ENCODE measurements around the gene CLSTN1.
"Not testable (repeated sequence)": the region's sequence is repeated elsewhere in the genome, so short reads cannot be mapped to it uniquely, and the experiment has no call there.

The CLSTN1 gene

GRCh38 chr1:9808459-9808858 is 15.3 kb downstream of the CLSTN1 start:
- Histone ChIP-seq H3K27ac (no peak overlapping the region), H3K4me1 (peaks cover 5% of the 10 kb centered on the region)
- TF ChIP-seq CTCF (IDR thresholded peaks at IDR 0.05): no peak

GRCh38 chr1:9807541-9807940 is 16.2 kb downstream of the CLSTN1 start:
- Histone ChIP-seq H3K79me2 (peaks cover 21% of the 10 kb centered on the region), H3K27ac (no peak overlapping the region), H3K4me3 (ENCODE audit: low read depth, low read length) (no peak overlapping the region), H3K9ac (no peak overlapping the region), H3K27me3 (ENCODE audit: control insufficient read depth, insufficient read depth, low read length) (no peaks in the 10 kb centered on the region), H3K36me3 (ENCODE audit: control insufficient read depth, insufficient read depth, low read length) (no peaks in the 10 kb centered on the region), H2AFZ (no peak overlapping the region), H3K4me2 (ENCODE audit: low read length) (no peak overlapping the region), H3K4me1 (peaks cover 5% of the 10 kb centered on the region), H3K9me3 (ENCODE audit: control insufficient read depth, low read length) (no peaks in the 10 kb centered on the region)
- TF ChIP-seq CTCF (IDR thresholded peaks at IDR 0.05): no peak

More at GRCh38 chr1:9808459-9808858, 15.3 kb downstream of the CLSTN1 start:
- Histone ChIP-seq H2AFZ (no peak overlapping the region), H3K9me3 (ENCODE audit: control insufficient read depth, low read length) (no peaks in the 10 kb centered on the region), H3K27me3 (ENCODE audit: control insufficient read depth, insufficient read depth, low read length) (no peaks in the 10 kb centered on the region), H3K36me3 (ENCODE audit: control insufficient read depth, insufficient read depth, low read length) (no peaks in the 10 kb centered on the region), H3K4me3 (ENCODE audit: low read depth, low read length) (no peak overlapping the region), H3K79me2 (peaks cover 20% of the 10 kb centered on the region), H3K9ac (no peak overlapping the region), H3K4me2 (ENCODE audit: low read length) (no peak overlapping the region)

- H2AFZ ChIP-seq; H3K4me3 ChIP-seq (ENCODE audit: low read depth, low read length); H3K9me3 ChIP-seq (ENCODE audit: control insufficient read depth, low read length); H3K36me3 ChIP-seq (ENCODE audit: control insufficient read depth, insufficient read depth, low read length); H3K27me3 ChIP-seq (ENCODE audit: control insufficient read depth, insufficient read depth, low read length); H3K4me1 ChIP-seq; H3K9ac ChIP-seq; H3K4me2 ChIP-seq (ENCODE audit: low read length); H3K27ac ChIP-seq: not testable (repeated sequence)
- peaks cover 16% of the 10 kb centered on the region for H3K79me2 ChIP-seq
Measured at GRCh38 chr1:9805972-9806371, 17.8 kb downstream of the CLSTN1 start.

GRCh38 chr1:9805006-9805508 is 18.7 kb downstream of the CLSTN1 start:
- H3K36me3 ChIP-seq (ENCODE audit: control insufficient read depth, insufficient read depth, low read length): no peaks in the 10 kb centered on the region
- H2AFZ ChIP-seq: no peak overlapping the region
- no peaks in the 10 kb centered on the region for H3K9me3 ChIP-seq (ENCODE audit: control insufficient read depth, low read length)
- H3K9ac ChIP-seq: no peak overlapping the region
- H3K27me3 ChIP-seq (ENCODE audit: control insufficient read depth, insufficient read depth, low read length): no peaks in the 10 kb centered on the region
- no peak overlapping the region for H3K4me2 ChIP-seq (ENCODE audit: low read length)
- no peak overlapping the region for H3K27ac ChIP-seq
- H3K79me2 ChIP-seq: peaks cover 12% of the 10 kb centered on the region
- no peak overlapping the region for H3K4me3 ChIP-seq (ENCODE audit: low read depth, low read length)
- no peak for TF ChIP-seq CTCF (IDR thresholded peaks at IDR 0.05)
- H3K4me1 ChIP-seq: peaks cover 5% of the 10 kb centered on the region

- H3K27ac ChIP-seq: not testable (repeated sequence)
Measured at GRCh38 chr1:9803003-9803918, 20.5 kb downstream of the CLSTN1 start.

More at GRCh38 chr1:9803003-9803918, 20.5 kb downstream of the CLSTN1 start:
- not testable (repeated sequence) for H3K9ac ChIP-seq; H2AFZ ChIP-seq; H3K4me1 ChIP-seq; H3K9me3 ChIP-seq (ENCODE audit: control insufficient read depth, low read length); H3K4me3 ChIP-seq (ENCODE audit: low read depth, low read length); H3K4me2 ChIP-seq (ENCODE audit: low read length); H3K36me3 ChIP-seq (ENCODE audit: control insufficient read depth, insufficient read depth, low read length); H3K27me3 ChIP-seq (ENCODE audit: control insufficient read depth, insufficient read depth, low read length)
- H3K79me2 ChIP-seq: peaks cover 12% of the 10 kb centered on the region

All from parathyroid adenoma (tissue), 2 donors.